ENCODE results near the gene GLDC. TPM values are rescaled to one million over a fixed set of nuclear protein-coding genes. Genes with fewer than 3 reads are reported as not detected.

GLDC gene
- total and polyA plus RNA-seq, 4 donors, result 0.10 to 1.5 (median 0.74) TPM

DNA sequence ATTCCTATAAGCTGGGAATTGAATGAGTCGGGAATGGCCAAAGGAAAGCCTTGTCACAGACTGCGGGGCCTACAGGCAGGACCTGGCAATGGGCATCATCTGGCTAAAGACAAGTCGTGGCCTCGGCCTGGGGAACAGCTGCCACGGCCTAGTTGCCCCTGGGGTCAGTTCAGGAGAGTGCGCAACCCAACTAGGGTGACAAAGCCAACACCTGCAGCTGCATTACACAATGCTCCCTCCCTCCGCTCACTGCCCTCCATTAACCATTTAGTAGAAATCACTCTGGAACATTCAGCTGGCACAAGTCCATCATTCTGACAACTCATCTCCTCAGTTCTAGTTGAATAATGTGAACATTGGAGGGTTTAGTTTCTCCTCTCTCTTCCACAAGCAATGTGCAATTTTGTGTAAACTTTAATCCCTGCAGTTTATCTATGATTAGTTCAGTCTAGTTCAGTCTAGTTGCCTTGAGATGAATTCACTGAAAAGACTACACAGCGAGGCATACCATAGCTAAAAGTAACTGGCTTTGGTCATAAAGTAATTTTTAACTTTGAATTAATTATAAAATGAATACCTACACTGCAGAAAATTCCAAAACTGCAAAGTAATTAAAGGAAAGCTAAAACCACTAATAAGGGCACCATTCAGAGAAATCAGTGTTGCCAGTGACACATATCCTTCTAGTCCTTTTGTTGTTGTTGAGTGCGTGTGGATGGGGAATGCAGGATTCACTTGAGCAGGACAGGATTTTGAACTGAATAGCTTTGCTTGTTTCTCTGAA is 5.1 kb downstream of the GLDC start:
- peaks cover 0 to 4% (median 0%) of the 10 kb centered on the region in 4 donors for H3K9me3 ChIP-seq (ENCODE audit: control insufficient read depth in 4 of 4, insufficient read depth in 3 of 4, low read length in 3 of 4)
- H3K27ac ChIP-seq (ENCODE audit: low read depth in 1 of 2, low read length in 1 of 2), result no peak overlapping the region
- no peaks in the 10 kb centered on the region for H3K36me3 ChIP-seq (ENCODE audit: control insufficient read depth in 4 of 4, insufficient read depth in 4 of 4, low read length in 4 of 4)
- no peak overlapping the region for H3K9ac ChIP-seq (ENCODE audit: insufficient read depth in 1 of 2, low read length in 2 of 2)
- DNase-seq, result no peak
- no peak overlapping the region for H3K4me3 ChIP-seq
- no peak for TF ChIP-seq CTCF (IDR thresholded peaks at IDR 0.05; ENCODE audit: control extremely low read depth, extremely low read depth)
- ATAC-seq (ENCODE audit: insufficient read depth, low FRiP score), result no peak
- WGBS, 2 donors, result 70 to 73% methylated on average over 9 of the region's 9 CpGs
- H3K4me1 ChIP-seq (ENCODE audit: control insufficient read depth in 5 of 5, insufficient read depth in 5 of 5, low read length in 5 of 5), result peaks cover 0 to 11% (median 6%) of the 10 kb centered on the region in 5 donors
- peaks cover 15 to 27% (median 21%) of the 10 kb centered on the region in 3 donors for H3K27me3 ChIP-seq (ENCODE audit: control insufficient read depth in 3 of 3, insufficient read depth in 3 of 3, low read length in 2 of 3)

DNA sequence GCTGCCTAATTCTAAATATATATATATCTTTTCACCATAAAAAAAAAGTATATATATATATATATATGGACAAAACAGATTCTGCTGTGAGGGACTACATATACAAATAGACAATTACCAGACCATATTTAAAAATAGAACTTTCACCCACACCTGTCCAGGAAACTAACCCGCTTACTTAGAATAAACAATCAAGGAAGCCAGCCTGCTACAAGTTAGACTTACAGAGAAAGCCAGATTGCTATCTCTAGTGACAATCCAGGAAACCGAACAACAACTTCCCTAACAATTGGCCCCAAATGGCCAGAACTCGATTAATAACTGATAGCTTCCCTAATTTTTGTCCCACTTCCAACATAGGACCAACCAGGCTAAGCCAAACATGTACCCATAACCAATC is 5.9 kb downstream of the GLDC start:
- Histone ChIP-seq H3K9ac (ENCODE audit: insufficient read depth in 1 of 2, low read length in 2 of 2) (no peak overlapping the region), H3K9me3 (ENCODE audit: control insufficient read depth in 4 of 4, insufficient read depth in 3 of 4, low read length in 3 of 4) (no peaks in the 10 kb centered on the region), H3K27me3 (ENCODE audit: control insufficient read depth in 3 of 3, insufficient read depth in 3 of 3, low read length in 2 of 3) (peaks cover 15 to 24% (median 21%) of the 10 kb centered on the region in 3 donors), H3K4me3 (no peak overlapping the region), H3K27ac (ENCODE audit: low read depth in 1 of 2, low read length in 1 of 2) (no peak overlapping the region), H3K36me3 (ENCODE audit: control insufficient read depth in 4 of 4, insufficient read depth in 4 of 4, low read length in 4 of 4) (no peaks in the 10 kb centered on the region), H3K4me1 (ENCODE audit: control insufficient read depth in 5 of 5, insufficient read depth in 5 of 5, low read length in 5 of 5) (peaks cover 0 to 5% (median 0%) of the 10 kb centered on the region in 5 donors)
- WGBS, 2 donors, result 68 to 70% methylated on average over 3 of the region's 3 CpGs
- DNase-seq, result no peak
- ATAC-seq (ENCODE audit: insufficient read depth, low FRiP score), result no peak
- TF ChIP-seq CTCF (IDR thresholded peaks at IDR 0.05; ENCODE audit: control extremely low read depth, extremely low read depth), result no peak

DNA sequence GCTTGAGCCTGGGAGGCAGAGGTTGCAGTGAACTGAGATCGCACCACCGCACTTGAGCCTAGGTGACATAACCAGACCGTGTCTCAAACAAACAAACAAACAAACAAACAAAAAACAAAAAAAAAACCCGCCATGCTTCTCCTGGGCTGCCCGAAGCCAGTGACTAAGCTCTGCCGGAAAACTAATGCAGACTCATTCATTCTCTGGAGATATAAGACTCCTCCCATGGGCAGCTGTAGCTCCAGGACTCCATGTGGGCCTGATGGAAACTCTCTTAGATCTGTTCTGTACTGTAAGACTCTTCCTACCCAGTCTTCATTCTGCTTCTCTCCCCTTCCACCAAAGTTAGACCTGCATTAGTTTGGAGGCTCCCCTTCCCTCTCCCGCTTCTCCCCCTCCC is 11.1 kb downstream of the GLDC start:
- no peak overlapping the region for H3K9ac ChIP-seq (ENCODE audit: insufficient read depth in 1 of 2, low read length in 2 of 2)
- H3K36me3 ChIP-seq (ENCODE audit: control insufficient read depth in 4 of 4, insufficient read depth in 4 of 4, low read length in 4 of 4), result no peaks in the 10 kb centered on the region
- no peaks in the 10 kb centered on the region for H3K9me3 ChIP-seq (ENCODE audit: control insufficient read depth in 4 of 4, insufficient read depth in 3 of 4, low read length in 3 of 4)
- H3K27ac ChIP-seq (ENCODE audit: low read depth in 1 of 2, low read length in 1 of 2), result no peak overlapping the region
- peaks cover 0 to 3% (median 0%) of the 10 kb centered on the region in 3 donors for H3K27me3 ChIP-seq (ENCODE audit: control insufficient read depth in 3 of 3, insufficient read depth in 3 of 3, low read length in 2 of 3)
- DNase-seq (no peak), ATAC-seq (ENCODE audit: insufficient read depth, low FRiP score) (no peak)
- no peak overlapping the region for H3K4me3 ChIP-seq
- TF ChIP-seq CTCF (IDR thresholded peaks at IDR 0.05; ENCODE audit: control extremely low read depth, extremely low read depth), result no peak
- WGBS, 2 donors, result 88 to 95% methylated on average over 7 of the region's 7 CpGs
- H3K4me1 ChIP-seq (ENCODE audit: control insufficient read depth in 5 of 5, insufficient read depth in 5 of 5, low read length in 5 of 5), result no peaks in the 10 kb centered on the region
